ELF-1 (cell line): ENCODE results near the gene DCST1.
A peak's percentile ranks its signal among the peaks of the same experiment; 100 is the strongest.

Experiments
- DNase-seq: peaks from one replicate; pipeline ENCODE4 v3.0.0-alpha.2; 2016; ENCODE audit warnings: low read depth, low spot score

Gene DCST1

DNA sequence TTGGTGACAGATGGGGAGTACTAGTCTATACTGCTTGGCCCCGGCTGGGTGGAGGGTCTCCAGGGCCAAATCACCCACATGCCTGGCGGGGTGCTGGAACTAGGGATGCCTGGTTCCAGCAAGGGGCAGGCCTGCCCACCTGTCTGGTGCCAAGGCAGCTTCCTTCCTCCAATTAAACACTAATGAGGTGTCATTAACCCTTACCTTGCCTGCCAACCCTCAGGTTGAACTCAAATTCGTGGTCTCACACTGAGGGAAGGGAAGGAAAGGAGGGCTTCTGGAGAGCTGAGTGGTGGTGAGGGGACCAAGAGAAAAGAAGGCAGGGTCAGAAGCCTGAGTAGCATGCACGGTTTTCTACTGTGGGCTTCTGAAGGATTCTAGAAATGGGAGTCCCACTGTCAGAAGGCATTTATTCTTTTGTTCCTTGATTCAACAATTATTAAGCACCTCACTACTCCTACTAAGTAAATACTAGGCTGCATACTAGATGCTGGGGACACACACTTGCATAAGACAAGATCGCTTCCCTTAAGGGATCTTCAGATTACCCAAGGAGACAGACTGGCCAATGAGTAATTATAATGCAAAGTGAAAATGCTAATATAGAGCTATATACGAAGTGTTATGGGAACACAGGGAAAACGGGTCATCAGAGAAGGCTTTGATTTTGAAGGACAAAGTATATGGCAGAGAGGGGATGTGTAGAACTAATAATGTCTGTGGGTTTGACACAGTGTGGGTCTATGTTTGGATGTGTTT lies 39.1 kb downstream of the DCST1 start:
- no peak for DNase-seq

DNA sequence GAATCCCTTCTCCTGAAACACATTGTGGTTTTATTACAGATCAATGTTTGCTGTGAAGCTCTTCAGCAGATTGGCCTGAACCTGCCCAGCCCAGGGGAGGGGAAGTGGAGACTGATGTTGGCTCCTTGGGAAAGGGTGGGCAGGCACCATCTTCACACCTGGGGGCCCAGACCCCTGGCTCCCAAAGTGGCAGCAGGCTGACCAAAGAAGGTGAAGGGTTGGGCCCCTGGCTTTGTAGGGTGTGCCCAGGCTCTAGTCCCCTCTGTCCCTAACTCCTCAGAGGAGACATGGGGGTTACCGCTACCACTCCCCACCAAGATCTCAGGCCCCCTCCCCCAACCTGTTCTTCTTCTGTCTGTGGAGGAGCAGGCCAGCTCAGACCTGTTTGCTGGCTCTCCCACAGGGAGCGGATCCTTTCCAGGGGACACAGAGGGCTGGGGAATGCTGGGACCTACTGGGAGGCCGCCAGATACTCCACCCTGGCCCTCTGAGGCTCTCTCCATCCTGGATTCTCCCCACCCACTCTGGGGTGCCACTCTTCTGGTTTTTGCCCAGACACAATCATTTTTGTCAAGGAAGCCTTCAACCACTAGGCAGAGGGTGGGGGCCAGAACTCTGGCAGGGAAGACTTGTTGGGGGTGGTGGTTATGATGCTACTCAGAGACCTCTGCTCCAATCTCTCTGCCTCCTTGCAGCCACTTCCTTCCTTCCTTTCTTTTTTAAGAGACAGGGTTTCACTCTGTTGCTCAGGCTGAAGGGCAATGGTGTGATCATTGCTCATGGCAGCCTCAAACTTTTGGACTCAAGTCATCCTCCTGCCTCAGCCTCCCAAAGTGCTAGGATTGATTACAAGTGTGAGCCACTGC lies 40.0 kb downstream of the DCST1 start:
- no peak for DNase-seq

DNA sequence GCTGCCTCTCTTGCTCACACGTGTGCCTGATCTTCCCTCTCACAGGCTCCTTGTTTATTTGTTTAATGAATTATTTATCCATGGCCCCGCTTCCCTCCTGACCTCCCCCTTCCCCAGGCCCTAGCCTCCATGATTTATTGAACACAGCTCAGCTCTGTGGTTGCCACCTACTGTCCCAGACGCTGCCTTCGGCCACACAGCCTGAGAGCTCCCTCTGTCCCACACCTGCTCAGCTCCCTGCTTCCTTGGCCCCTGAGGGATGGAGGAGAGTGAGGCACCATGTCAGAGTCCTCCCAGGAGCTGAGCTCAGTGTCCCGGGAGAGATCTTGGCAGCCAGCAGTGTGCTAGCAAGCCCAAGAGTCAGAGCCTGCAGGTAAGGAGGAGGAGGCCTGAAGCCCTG lies 41.9 kb downstream of the DCST1 start:
- no peak for DNase-seq

DNA sequence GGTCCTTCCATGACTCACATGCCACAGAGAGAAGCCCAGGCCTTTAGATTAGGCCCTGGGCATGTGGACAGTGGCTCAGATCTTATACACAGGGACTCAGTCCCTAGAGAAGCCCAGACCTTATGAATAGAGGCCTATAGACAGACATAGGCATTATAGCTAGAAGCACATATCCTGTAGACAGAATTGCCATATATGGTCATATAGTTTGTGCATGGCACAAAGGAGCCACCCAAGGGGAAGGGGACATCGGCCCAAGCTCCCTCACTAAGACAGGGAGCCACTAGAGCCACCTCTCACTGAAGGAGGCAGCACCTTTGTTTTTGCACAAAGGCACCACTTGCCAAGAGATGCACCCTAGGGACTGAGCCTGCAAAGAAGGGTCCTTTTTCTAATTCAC lies 42.7 kb downstream of the DCST1 start:
- DNase-seq = no peak

DNA sequence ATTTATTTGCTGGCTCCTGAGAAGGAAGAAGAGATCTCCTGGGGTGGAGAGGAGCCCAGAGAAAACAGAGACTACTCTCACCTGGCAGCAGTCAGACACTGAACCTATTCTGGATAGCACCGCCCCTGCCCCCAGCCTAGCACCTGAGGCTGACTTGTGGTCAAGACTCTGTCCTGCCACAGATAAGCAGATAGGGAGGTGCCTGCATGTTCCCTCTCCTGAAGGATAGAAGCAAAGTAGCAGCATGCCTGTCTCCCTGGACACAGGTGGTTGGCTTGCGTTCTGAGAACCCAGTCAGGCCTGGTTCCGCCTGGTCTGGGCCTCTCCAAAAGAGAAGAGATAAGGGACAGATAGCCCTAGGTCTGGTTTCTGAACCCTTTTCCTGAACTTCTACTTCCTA lies 43.7 kb downstream of the DCST1 start:
- peak; percentile 35 for DNase-seq

DNA sequence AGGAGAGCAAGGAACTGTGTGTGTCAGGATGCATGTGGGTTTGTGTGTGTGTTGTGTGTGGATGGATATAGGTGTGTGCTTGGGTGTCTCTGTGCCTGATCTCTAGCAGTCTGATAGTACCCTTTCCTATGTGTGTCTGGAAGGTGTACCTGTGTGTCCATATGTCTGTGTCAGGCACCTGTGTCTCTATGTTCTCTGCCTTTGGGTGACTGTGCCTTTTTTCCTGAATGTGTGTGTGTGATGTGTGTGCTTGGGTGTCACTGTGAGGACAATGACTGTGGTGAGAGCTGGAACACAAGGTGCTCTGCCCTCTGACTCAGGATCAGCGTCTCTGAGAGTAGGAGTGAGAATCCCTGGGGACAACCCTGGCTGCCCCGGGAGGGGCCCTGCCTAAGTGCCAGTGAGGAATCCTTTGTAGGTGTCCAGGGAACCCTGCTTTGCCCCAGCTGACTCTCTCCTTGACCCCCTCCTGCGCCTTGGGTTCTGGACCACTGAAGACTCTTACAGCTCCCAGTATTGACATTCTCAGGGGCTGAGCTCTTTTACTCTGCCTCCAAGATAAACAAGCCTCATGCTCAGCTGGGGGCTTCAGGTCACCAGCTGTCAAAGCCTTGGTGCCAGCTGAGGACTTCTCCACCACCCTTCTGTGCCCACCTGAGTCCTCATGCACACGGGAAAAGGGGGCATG lies 44.3 kb downstream of the DCST1 start:
- DNase-seq = no peak

DNA sequence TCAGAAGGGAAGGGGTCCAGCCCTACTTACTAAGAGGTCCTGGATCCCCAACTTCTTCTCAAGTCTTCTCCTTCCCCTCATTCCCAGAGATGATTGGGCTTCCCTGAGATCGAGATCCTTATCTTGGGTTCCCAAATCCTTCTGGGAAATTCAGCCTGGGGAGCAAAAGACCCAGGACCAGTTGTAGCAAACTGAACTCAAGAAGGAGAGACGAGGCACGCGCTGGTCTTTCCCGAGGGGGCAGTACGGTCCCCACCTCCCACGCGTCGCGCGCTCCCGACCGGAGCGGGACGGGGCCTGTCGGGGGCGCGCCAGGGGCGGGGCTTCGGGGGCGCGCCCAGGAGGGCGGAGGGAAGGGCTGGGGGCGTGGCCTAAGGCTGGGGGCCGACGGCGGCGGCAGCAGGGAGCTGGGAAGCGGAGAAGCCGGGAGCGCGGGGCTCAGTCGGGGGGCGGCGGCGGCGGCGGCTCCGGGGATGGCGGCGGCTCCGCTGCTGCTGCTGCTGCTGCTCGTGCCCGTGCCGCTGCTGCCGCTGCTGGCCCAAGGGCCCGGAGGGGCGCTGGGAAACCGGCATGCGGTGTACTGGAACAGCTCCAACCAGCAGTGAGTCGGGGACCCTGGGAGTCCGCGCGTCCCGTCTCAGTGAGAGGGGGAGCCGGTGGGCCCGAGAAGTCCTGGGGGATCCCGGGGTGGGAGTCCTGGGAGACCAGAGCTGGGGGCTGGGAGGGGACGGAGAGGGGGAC lies 45.0 kb downstream of the DCST1 start, which contains the start of gene EFNA3:
EFNA3 (plus strand) TSS at position 369 of the 741 bp plus-strand sequence; CDS start at position 474, 105 bp downstream.
- DNase-seq = no peak

DNA sequence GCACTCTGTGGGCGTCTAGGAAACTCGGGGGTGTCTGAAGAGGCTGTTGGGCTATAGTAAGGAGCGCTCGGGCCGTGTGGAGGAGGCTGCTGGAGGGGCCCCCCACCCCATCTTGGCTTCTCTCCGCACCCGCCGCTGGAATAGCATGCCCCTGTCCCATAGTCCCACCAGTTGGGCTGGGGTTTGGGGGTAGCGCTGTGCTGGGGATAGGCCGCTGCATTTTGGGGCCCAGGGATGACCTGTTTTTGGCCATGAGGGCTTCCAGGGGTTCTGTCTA lies 45.5 kb downstream of the DCST1 start:
- no peak for DNase-seq

DNA sequence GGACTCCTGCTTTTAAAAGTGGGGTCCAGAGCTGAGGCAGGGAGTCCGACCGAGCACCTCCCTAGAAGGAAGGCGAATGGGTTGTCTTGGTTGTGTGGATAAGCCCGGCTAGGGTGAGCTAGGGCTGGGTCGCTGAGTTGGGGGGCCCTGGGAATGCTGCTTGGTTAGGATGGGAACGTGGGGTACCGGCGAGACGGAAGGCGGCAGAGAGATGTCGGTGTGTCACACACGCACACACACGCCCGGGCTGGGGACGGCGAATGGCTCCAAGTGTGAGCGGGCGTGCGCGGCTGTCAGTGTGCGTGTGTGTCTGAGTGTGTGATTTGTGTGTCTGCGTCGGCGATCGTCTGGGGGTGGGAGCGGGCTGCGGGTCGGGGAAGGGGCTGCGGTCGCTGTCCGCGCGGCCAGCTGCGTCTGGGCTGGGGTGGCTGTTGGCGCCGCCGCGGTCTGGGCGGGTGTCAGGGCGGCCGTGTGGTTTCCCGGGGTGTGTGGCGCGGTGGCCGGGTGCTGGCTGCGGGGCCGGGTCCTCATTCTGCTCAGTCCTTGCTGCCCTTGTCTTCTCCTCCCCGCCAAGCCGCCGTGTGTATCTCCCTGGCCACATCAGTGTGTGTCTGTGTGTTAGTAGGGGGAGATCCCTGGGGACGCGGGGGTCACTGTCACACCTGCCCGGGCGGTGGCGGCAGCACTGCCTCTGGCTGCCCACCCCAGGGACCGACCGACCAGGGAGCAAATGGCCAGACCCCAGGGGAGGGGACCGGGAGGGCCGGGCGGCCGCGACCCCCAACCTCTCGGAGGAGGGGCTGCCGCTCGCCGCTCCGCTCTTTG lies 46.1 kb downstream of the DCST1 start:
- DNase-seq = peak; percentile 44

DNA sequence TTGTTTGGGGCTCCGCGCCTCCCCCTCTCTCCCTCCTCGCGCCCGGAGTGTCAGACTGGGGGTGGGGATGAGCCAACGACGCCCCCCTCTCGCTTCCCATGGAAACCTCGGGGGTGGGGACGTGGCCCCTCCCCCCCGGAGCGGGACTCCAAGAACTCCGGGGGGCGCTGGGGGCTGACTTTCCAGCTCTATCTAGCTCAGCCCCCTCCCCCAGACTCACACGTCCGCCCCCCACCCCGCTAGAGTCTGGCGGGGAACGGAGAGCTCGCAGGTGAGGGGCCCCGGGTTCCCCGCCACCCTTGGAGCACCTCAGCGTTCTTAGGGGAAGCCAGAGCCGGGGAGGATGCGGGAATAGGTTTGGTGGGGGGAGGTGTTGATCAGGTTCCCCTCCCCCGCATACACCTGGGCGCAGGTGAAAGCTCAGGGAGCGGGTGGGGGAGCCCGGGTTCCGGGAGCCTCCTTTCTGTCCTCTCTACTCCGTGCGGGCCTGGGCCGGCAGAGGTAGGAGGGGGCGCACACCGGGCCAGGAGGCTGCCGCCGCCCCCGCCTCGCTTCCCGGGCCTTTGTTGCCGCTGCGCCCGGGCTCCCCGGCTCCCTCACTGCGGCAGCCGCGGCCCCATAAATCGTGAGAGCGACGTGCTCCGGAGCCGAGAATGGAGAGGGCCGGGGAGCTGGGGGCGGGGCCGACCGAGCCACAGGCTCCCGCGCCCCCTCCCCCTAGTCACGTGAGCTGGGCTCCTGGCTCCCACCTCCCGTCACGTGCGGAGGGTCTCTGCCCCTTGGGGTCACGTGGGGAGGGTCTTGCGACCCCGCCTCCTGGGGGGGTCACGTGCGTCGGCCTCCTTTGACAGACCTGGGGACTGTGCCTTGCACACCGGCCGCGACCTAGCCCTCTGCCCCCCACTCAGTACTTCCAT lies 46.9 kb downstream of the DCST1 start:
- DNase-seq = peak; percentile 85

DNA sequence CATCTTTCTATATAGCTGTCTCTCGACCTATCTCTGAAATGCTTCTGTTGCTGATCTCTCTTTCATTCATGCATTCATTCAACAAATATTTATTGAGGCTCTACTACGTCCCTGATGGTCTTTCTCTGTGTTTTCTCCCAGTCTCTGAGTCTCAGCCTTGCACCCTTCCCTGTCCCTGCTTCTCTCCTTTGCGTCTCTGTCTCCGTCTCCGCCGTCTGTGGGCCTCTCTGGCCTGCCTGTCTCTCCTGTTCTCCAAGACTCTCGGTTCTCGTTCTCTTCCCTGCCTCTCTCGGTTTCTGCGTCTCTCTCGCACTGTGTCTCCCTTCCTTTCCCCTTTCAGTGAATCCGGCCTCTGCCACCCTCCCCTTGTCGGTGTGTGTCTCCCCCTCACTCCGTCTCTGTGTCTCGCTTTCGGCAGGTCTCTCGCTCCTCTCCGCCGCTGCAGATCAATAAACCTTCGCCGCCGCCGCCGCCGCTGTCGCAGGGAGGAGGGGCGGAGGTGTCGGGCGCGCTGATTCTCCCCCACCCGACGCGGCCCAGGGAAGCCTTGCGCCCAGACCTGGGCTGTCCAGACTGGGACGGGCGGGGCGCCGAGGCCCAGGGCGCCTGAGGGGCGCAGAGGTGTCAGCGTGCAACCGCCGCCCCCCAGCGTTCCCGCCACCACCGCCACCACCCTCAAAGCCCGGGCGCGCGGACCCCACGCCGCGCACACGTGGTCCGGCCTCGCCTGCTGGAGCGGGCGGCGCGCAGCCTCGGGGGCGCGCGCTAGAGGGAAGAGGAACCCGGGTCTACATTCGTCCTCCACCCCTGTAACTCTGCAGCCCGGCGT lies 48.1 kb downstream of the DCST1 start:
- DNase-seq = peak; percentile 53

DNA sequence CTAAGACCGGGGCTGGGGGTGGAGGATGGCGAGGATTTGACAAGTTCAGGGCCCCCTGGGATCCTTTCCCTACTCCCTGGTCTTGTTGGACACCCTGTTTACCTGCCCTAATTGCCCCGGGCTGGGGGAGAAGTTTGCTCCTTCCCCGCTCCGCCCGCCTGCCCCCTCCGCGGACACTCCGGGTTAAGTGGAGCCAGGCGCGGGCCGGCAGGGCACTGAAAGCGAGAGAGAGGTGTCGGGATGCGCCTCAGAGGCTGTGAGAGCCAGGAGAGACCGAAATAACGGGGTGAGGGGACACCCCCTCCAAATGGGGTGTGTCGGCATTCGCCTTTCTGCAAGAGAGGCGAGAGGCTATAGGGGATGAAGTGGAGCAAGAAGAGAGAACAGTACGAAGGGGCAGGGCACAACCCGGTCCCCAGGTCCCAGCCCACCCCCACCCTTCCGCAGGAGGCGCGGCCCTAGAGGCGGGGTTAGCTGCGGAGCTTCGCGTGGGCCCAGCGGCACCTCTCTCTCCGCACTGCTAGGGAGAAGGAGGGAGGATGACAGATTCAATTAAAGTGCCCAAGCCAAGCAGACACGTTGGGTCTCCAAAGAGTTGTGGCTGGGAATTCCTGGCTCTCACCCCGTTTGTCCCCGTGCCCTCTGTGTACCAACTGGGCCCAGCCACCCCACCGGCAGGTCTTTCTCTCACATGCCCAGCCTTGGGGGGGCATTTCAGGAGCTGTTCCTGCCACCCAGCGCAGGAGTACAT lies 48.9 kb downstream of the DCST1 start:
- DNase-seq = no peak

DNA sequence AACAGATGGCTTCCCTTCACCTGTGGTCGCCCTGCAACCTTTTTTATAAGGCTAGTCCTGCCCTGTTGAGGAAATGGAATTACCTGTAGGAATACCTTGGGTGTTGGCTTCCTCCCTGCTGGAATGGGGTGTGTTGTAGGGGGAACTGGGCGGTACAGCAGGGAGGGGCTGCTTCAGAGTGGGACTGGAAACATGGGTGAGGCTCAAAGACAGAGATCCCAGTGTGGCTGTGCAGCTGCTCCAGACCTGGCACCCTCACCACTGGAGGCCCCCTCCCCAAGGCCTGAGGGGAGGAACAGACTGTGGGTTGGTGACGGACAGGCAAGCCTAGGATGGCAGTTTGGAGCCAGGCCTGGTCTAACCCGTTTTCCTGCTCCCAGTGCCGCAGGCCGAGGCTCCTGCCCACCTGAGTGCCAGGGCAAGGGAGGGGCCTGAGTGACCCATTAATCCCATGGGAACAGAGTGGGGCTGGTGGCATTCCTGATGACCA lies 49.5 kb downstream of the DCST1 start:
- peak; percentile 44 for DNase-seq

DNA sequence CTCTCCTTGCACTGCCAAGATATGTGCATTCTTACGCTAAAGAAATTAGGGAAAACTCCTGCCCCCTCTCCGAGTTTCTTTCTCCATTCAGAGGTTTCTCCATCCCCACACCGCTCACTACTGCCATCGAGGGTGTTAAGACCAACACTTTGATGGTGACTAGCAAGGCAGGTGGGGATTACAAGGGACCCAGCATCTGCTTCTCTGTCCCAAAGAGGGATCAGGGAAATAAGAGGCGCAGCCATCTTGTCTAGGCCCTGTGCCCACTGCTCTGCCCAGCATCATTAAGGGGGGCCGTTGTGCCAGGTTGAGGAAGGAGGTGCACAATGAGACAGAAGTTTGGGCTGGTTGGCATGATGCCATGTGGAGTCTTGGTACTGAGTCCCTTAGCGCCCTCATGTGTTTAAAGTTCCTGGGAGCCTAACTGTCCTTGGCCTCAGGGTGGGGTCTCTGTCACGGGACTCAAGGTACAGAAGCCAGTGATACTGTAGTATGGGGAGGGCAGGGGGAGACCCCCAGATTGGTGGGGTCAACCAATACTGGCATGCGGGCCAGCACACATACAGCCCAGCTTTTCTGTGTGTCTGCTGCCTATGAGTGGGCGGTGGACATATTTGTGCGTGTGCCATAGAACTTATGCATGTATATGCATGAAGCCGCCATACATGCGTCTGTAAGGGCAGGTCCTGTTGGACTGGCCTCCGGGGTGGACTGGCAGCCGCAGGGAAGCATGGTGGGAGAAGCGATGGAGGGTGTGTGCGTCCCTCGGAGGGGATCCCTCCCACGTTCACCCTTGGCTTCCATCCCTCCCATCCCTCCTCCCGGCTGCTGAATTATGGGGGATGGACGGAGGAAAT lies 50.5 kb downstream of the DCST1 start:
- peak; percentile 14 for DNase-seq

DNA sequence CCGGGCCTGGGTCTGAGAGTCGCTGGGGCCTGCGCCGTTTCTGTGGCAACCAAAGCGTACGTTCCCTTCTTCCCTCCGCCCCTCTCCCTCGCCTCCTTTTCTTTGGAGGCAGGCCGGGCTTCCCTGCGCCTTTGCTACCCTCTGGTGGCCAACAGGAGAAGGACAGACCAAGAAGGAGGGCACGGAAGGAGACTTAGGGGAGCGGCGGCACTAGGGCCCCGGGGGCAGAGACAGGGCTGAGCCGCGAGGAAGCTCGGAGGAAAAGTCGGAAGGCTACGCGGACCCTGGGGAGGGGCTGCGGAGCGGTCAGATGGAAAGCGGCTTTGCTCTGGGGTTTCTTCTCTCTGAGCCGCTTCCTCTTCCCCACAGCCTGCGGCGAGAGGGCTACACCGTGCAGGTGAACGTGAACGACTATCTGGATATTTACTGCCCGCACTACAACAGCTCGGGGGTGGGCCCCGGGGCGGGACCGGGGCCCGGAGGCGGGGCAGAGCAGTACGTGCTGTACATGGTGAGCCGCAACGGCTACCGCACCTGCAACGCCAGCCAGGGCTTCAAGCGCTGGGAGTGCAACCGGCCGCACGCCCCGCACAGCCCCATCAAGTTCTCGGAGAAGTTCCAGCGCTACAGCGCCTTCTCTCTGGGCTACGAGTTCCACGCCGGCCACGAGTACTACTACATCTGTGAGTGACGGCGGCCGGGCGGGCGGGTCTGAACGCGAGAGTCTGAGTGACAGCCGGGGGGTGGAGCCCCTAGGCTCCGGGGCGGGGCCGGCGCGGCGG lies 51.3 kb downstream of the DCST1 start:
- DNase-seq = peak; percentile 98

DNA sequence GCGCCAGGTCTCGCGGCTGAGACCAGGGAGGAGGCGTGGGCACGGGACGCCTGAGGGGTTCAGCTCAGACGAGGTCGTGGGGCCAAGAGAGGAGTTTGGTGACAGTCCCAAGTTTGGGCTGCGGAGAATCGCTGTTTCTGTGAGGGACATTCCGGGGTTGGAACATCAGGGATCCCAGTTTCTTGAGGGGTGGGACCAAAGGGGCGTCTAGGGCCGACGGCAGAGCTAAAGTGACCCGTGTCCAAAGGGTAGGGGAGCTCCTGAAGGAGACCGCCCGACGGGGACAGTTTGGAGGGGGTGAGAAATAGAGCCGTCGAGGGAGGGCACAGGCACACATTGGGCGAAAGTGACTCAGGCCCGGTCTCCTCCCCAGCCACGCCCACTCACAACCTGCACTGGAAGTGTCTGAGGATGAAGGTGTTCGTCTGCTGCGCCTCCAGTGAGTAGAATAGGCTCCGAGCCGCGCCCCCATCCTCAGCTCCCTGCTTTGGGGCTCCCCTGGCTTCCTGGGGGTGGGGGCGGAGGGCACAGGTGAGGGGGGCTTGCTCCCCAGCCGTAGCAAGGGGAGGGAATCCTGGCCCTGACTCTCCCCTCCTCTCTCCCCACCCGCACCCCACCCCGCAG lies 52.0 kb downstream of the DCST1 start:
- no peak for DNase-seq
